ENCODE data around the gene ITGA3. TPM values are rescaled to one million over a fixed set of nuclear protein-coding genes. Genes with fewer than 3 reads are reported as not detected.

ITGA3 gene
- total RNA-seq, 1 experiment from 2014 or later: 22.5 TPM

DNA sequence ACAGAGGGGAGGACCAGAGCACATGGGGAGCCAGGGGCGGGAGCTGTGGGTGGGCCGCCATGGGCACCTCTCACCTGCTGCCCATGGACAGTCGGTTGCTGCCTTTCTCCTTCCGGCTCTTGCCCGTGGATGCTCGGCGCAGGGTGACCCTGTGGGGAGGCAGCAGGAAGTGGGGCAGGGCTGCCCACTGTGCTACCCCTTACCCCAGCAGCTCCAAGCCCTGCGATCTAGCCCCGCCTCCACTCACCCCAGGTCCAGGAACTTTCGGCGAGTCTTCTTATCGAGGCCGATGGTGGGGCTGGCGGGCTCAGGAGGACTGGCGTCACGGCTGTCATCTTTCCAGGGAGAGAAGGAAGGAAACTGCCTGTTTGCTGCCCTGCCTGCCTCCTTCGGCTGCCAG, 59.8 kb downstream of the ITGA3 start:
- Histone ChIP-seq H3K23ac (ENCODE audit: insufficient read length, low read depth, low read length) (no peak overlapping the region), H3K4me1 (ENCODE audit: insufficient read depth, low read length) (peaks cover 9% of the 10 kb centered on the region; the same call in 1 of the 2 replicates), H3K23me2 (ENCODE audit: insufficient read length, low read depth, low read length, poor library complexity, severe bottlenecking) (no peaks in the 10 kb centered on the region), H4K20me1 (ENCODE audit: control insufficient read depth, insufficient read depth, insufficient read length) (no peaks in the 10 kb centered on the region), H3K79me2 (ENCODE audit: insufficient read depth, low read length) (no peaks in the 10 kb centered on the region), H3K4ac (ENCODE audit: low read depth, low read length) (no peak overlapping the region), H3K27ac (ENCODE audit: insufficient read length, low read depth, low read length) (no peak overlapping the region), H3K4me2 (ENCODE audit: insufficient read depth, insufficient read length, low read length) (no peak overlapping the region), H3K27me3 (ENCODE audit: insufficient read depth, low read length) (no peaks in the 10 kb centered on the region; the same call in 1 of the 2 replicates), H2AK5ac (ENCODE audit: insufficient read length, low read length) (no peak overlapping the region), H2BK20ac (ENCODE audit: low read depth, low read length, poor library complexity, severe bottlenecking) (no peak overlapping the region), H2AFZ (ENCODE audit: low read length) (no peak overlapping the region), H2BK15ac (ENCODE audit: low read depth, low read length) (no peak overlapping the region), H3K9ac (ENCODE audit: extremely low read depth, insufficient read length, low read length) (no peak overlapping the region), H2BK120ac (ENCODE audit: low read depth, low read length, poor library complexity, severe bottlenecking) (no peak overlapping the region), H3K9me3 (ENCODE audit: control insufficient read depth, low read depth, low read length) (no peaks in the 10 kb centered on the region), H2BK12ac (ENCODE audit: insufficient read length, low read depth, low read length) (no peak overlapping the region), H4K91ac (ENCODE audit: insufficient read length, low read depth, low read length) (no peak overlapping the region), H2BK5ac (ENCODE audit: insufficient read length, low read length) (no peak overlapping the region), H4K8ac (replicated peaks; ENCODE audit: insufficient read length, low read depth, low read length) (no peak overlapping the region), H3K14ac (ENCODE audit: insufficient read depth, low read length) (no peak overlapping the region), H4K5ac (ENCODE audit: insufficient read length, low read depth, low read length) (no peak overlapping the region), H3K79me1 (ENCODE audit: insufficient read depth, low read depth, low read length, poor library complexity, severe bottlenecking) (no peaks in the 10 kb centered on the region), H3K18ac (ENCODE audit: insufficient read length, low read depth, low read length) (no peak overlapping the region), H3K56ac (ENCODE audit: insufficient read length, low read depth, low read length) (no peak overlapping the region), H3T11ph (ENCODE audit: low read length) (no peak overlapping the region)
- Mint-ChIP-seq H3K4me3 (no peak overlapping the region; a peak in 1 of 5 replicates), H3K36me3 (ENCODE audit: insufficient read depth in 1 of 3, low read depth in 3 of 3) (peaks cover 0 to 10% (median 0%) of the 10 kb centered on the region in 3 experiments; a peak in 1 of 7 replicates), H3K27ac (no peak overlapping the region), H3K4me1 (peaks cover 16 to 26% of the 10 kb centered on the region in 2 experiments), H3K9me3 (no peaks in the 10 kb centered on the region; a peak in 1 of 5 replicates), H3K27me3 (ENCODE audit: low read depth) (peaks cover 51% of the 10 kb centered on the region)
- DNase-seq: no peak
- WGBS (ENCODE audit: extremely low coverage, insufficient read length, low lambda C conversion rate): no CpG with 5 or more reads among the region's 17 CpGs
- TF ChIP-seq, protein P1, sequence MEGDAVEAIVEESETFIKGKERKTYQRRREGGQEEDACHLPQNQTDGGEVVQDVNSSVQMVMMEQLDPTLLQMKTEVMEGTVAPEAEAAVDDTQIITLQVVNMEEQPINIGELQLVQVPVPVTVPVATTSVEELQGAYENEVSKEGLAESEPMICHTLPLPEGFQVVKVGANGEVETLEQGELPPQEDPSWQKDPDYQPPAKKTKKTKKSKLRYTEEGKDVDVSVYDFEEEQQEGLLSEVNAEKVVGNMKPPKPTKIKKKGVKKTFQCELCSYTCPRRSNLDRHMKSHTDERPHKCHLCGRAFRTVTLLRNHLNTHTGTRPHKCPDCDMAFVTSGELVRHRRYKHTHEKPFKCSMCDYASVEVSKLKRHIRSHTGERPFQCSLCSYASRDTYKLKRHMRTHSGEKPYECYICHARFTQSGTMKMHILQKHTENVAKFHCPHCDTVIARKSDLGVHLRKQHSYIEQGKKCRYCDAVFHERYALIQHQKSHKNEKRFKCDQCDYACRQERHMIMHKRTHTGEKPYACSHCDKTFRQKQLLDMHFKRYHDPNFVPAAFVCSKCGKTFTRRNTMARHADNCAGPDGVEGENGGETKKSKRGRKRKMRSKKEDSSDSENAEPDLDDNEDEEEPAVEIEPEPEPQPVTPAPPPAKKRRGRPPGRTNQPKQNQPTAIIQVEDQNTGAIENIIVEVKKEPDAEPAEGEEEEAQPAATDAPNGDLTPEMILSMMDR (conservative IDR thresholded peaks at IDR 0.05): no peak
